Osteocyte (in vitro differentiated cells): Measurements from ENCODE around the gene CACNA2D1. TPM values are rescaled to one million over a fixed set of nuclear protein-coding genes. Genes with fewer than 3 reads are reported as not detected.

ENCODE experiments used
- DNase-seq: peaks from one replicate; pipeline ENCODE4 v3.0.0; 2021; ENCODE audit warnings: mixed read lengths; ENCODE audit not compliant: unreplicated experiment; ENCODE audit errors: extremely low spot score
- H3K27ac Mint-ChIP-seq: one replicate; pipeline ENCODE4 v1.8.0; 2021; ENCODE audit warnings: mild to moderate bottlenecking, mixed read lengths; ENCODE audit not compliant: unreplicated experiment
- H3K27me3 Mint-ChIP-seq: one replicate; pipeline ENCODE4 v1.8.0; 2021; ENCODE audit warnings: mixed read lengths; ENCODE audit not compliant: unreplicated experiment
- H3K36me3 Mint-ChIP-seq: one replicate; pipeline ENCODE4 v1.8.0; 2021; ENCODE audit warnings: mixed read lengths; ENCODE audit not compliant: unreplicated experiment
- H3K4me1 Mint-ChIP-seq: one replicate; pipeline ENCODE4 v1.8.0; 2021; ENCODE audit warnings: mixed read lengths; ENCODE audit not compliant: unreplicated experiment
- H3K4me3 Mint-ChIP-seq: one replicate; pipeline ENCODE4 v1.8.0; 2021; ENCODE audit warnings: mild to moderate bottlenecking, moderate library complexity, mixed read lengths; ENCODE audit not compliant: unreplicated experiment
- H3K9me3 Mint-ChIP-seq: one replicate; pipeline ENCODE4 v1.8.0; 2021; ENCODE audit warnings: mixed read lengths; ENCODE audit not compliant: unreplicated experiment
- CTCF ChIP-seq: fragments of 200-600 bp; sonication (generic); IDR thresholded peaks from 2 replicates; pipeline ENCODE4 v1.5.0; 2021; ENCODE audit warnings: antibody characterized with exemption, mild to moderate bottlenecking, moderate library complexity
- total RNA-seq: library from RNA; stranded (reverse); gene quantifications from 2 replicates; pipeline ENCODE4 v1.2.1, GENCODE V29; 2021

The CACNA2D1 gene
- total RNA-seq, 1 donor from 2014 or later: 24.3 TPM

- H3K27me3 Mint-ChIP-seq: no peaks in the 10 kb centered on the region
- H3K4me1 Mint-ChIP-seq: peaks cover 19% of the 10 kb centered on the region
- H3K27ac Mint-ChIP-seq: no peak overlapping the region
- peaks cover 5% of the 10 kb centered on the region for H3K9me3 Mint-ChIP-seq
- no peak overlapping the region for H3K4me3 Mint-ChIP-seq
- no peaks in the 10 kb centered on the region for H3K36me3 Mint-ChIP-seq
- TF ChIP-seq CTCF: no peak
- DNase-seq: no peak
Measured at GRCh38 chr7:82264783-82265305, 178.7 kb downstream of the CACNA2D1 start.

GRCh38 chr7:82263920-82264782 is 179.4 kb downstream of the CACNA2D1 start:
- H3K4me1 Mint-ChIP-seq: peaks cover 17% of the 10 kb centered on the region
- H3K27ac Mint-ChIP-seq: no peak overlapping the region
- DNase-seq: no peak
- H3K36me3 Mint-ChIP-seq: no peaks in the 10 kb centered on the region
- no peak for TF ChIP-seq CTCF
- H3K9me3 Mint-ChIP-seq: peaks cover 5% of the 10 kb centered on the region
- no peaks in the 10 kb centered on the region for H3K27me3 Mint-ChIP-seq
- no peak overlapping the region for H3K4me3 Mint-ChIP-seq

- peaks cover 26% of the 10 kb centered on the region for H3K4me1 Mint-ChIP-seq
- no peaks in the 10 kb centered on the region for H3K36me3 Mint-ChIP-seq
- TF ChIP-seq CTCF: no peak
- H3K9me3 Mint-ChIP-seq: peaks cover 5% of the 10 kb centered on the region
- no peak for DNase-seq
- no peak overlapping the region for H3K27ac Mint-ChIP-seq
- no peaks in the 10 kb centered on the region for H3K27me3 Mint-ChIP-seq
- no peak overlapping the region for H3K4me3 Mint-ChIP-seq
Measured at GRCh38 chr7:82258181-82258580, 185.4 kb downstream of the CACNA2D1 start.

- no peak overlapping the region for H3K27ac Mint-ChIP-seq
- no peak overlapping the region for H3K4me3 Mint-ChIP-seq
- no peaks in the 10 kb centered on the region for H3K27me3 Mint-ChIP-seq
- no peak for DNase-seq
- peaks cover 19% of the 10 kb centered on the region for H3K4me1 Mint-ChIP-seq
- no peaks in the 10 kb centered on the region for H3K9me3 Mint-ChIP-seq
- TF ChIP-seq CTCF: no peak
- no peaks in the 10 kb centered on the region for H3K36me3 Mint-ChIP-seq
Measured at GRCh38 chr7:82257118-82257695, 186.4 kb downstream of the CACNA2D1 start.

GRCh38 chr7:82255706-82256105 is 187.9 kb downstream of the CACNA2D1 start:
- Mint-ChIP-seq H3K4me3 (no peak overlapping the region), H3K9me3 (no peaks in the 10 kb centered on the region), H3K27me3 (no peaks in the 10 kb centered on the region), H3K27ac (no peak overlapping the region), H3K4me1 (peaks cover 19% of the 10 kb centered on the region), H3K36me3 (no peaks in the 10 kb centered on the region)
- DNase-seq: no peak
- TF ChIP-seq CTCF: no peak
